Spinal cord (tissue), 10 donors: ENCODE measurements around the gene LRRK2. TPM values are rescaled to one million over a fixed set of nuclear protein-coding genes. Genes with fewer than 3 reads are reported as not detected.
"Not testable (repeated sequence)": the region's sequence is repeated elsewhere in the genome, so short reads cannot be mapped to it uniquely, and the experiment has no call there.

Experiments used
- DNase-seq, 6 donors: peaks; one replicate each; pipeline versions ENCODE4 v3.0.0 to v3.0.0-alpha.2; 2013 to 2015; ENCODE audit warnings: low spot score in 6 of 6, low read depth in 4 of 6
- H3K27ac ChIP-seq: one replicate; pipeline ENCODE4 v1.5.1; 2013; ENCODE audit warnings: low read depth, low read length, control low read depth
- H3K27me3 ChIP-seq: one replicate; pipeline ENCODE4 v1.6.1; 2013; ENCODE audit warnings: low read length; ENCODE audit not compliant: control insufficient read depth, insufficient read depth
- H3K36me3 ChIP-seq: one replicate; pipeline ENCODE4 v1.6.1; 2013; ENCODE audit warnings: low read length; ENCODE audit not compliant: control insufficient read depth, insufficient read depth
- H3K4me1 ChIP-seq: one replicate; pipeline ENCODE4 v1.6.1; 2013; ENCODE audit warnings: low read length; ENCODE audit not compliant: control insufficient read depth, insufficient read depth
- H3K4me3 ChIP-seq: one replicate; pipeline ENCODE4 v1.5.1; 2013; ENCODE audit warnings: low read depth, low read length, control low read depth
- H3K9me3 ChIP-seq: one replicate; pipeline ENCODE4 v1.6.1; 2013; ENCODE audit warnings: low read length; ENCODE audit not compliant: control insufficient read depth, insufficient read depth
- WGBS: methylation state at CpG from one replicate; pipeline ENCODE4 v1.1.5; 2013; ENCODE audit warnings: missing lambda C conversion rate; ENCODE audit not compliant: insufficient coverage; 5-methylcytosine and 5-hydroxymethylcytosine counted together
- polyA plus RNA-seq, 2 donors: library from polyadenylated mRNA; unstranded; fragments of 120-200 nt; gene quantifications; one replicate each; pipeline ENCODE4 v1.2.1, GENCODE V29; 2013; ENCODE audit not compliant: insufficient read length in 2 of 2
- total RNA-seq, 2 donors: library from RNA; depleted of rRNA in 1 of 2; stranded (reverse); fragments of 120-200 nt in 1 of 2; fragments of >200 nt in 1 of 2; gene quantifications; one replicate each; pipeline versions ENCODE4 v1.2.3 to v1.2.4, GENCODE V29; 2013 to 2014
- donor health status: healthy.

LRRK2 gene
- total and polyA plus RNA-seq, 4 donors = 18.6 to 43.5 (median 28.2) TPM

DNA sequence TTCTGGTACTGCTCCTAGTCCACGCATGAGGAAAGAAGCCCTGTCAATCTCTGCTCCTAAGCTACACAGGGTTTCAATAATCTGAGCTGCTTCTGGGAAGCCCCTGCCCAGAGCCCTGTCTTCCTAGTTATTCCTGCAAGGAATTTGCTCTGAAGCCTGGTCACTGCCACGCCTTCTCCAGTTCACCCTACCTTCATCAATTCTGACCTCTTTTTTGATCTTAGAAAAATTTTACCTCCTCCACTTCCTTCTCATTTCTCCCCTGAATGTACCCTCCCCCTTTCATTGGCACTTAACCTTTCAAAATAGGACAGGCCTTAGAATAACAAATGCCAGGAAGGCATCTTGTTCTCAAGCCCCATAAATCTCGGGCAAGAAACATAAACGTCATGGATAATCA lies 14.9 kb upstream of the LRRK2 start:
- Histone ChIP-seq H3K9me3 (peaks cover 5% of the 10 kb centered on the region), H3K36me3 (no peaks in the 10 kb centered on the region), H3K27me3 (no peaks in the 10 kb centered on the region), H3K27ac (no peak overlapping the region), H3K4me3 (no peak overlapping the region), H3K4me1 (no peaks in the 10 kb centered on the region)
- 92% methylated on average over 2 of the region's 4 CpGs for WGBS
- no peak for DNase-seq

DNA sequence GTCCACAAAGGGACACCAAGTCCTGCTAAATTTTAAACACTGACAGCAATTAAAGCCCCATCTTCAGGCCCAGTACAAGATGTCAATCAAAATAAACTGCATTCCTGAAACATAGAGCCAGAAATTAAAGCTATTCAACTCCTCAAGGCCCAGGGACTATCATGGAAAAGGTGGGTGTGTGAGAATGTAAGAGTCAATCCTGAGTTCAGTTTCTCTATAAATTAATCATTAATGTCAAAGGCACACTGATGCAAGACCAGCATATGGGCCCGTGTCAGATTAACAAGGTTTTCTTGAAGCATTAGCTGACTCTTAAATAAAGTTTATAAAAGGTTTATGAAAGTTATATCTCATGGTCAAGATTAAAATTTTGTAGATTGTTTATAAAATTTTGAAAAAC lies 13.6 kb upstream of the LRRK2 start:
- not testable (repeated sequence) for H3K9me3 ChIP-seq, H3K36me3 ChIP-seq, H3K27me3 ChIP-seq, H3K4me3 ChIP-seq, H3K4me1 ChIP-seq, H3K27ac ChIP-seq, DNase-seq
- WGBS = no CpG with 5 or more reads among the region's 1 CpG

DNA sequence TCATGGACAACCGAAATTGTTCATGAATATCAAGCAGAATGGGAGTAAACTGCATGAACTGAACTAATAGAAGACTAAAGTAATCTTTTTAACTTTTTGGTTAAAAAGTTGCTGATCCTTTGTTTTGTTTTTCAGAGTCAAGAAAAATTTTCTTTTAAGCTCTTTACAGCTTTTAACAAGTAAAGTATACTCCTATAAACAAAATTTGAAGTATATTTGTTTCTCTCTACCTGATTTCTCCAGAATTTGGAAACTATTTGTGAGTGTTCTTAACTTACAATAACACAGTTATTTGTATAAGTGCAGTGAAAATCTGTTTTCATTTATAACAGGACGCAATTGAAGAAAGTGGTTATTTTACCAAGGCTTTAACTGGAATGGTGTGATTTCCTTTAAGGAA lies 12.2 kb upstream of the LRRK2 start:
- WGBS = 100% methylated on average over 1 of the region's 2 CpGs
- DNase-seq = no peak

DNA sequence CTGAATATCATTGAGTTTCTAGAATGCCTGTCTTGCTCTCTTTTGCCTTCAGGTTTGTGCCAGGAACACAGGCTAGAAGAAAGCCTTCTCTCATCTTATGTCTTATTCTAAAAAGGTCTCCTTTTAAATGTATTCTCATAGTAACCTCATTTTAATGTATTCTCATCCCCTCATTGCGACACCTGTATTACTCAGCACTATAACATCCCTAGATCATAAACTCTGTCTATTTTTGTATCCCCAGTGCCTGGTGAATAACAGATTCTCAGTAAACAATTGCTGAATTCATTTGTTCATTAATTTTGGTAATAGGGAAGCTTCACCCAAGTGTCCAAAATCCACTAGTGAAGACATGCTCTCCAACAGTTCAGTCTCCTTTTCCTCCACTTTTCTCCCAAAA lies 8.8 kb upstream of the LRRK2 start:
- no CpG with 5 or more reads among the region's 1 CpG for WGBS
- no peak overlapping the region for H3K4me3 ChIP-seq
- no peaks in the 10 kb centered on the region for H3K4me1 ChIP-seq
- peaks cover 5% of the 10 kb centered on the region for H3K9me3 ChIP-seq
- no peaks in the 10 kb centered on the region for H3K36me3 ChIP-seq
- DNase-seq = no peak
- H3K27me3 ChIP-seq = no peaks in the 10 kb centered on the region
- H3K27ac ChIP-seq = no peak overlapping the region

More for the DNA sequence above, 12.2 kb upstream of the LRRK2 start:
- Histone ChIP-seq H3K4me3 (no peak overlapping the region), H3K27me3 (no peaks in the 10 kb centered on the region), H3K4me1 (no peaks in the 10 kb centered on the region), H3K9me3 (peaks cover 5% of the 10 kb centered on the region), H3K27ac (no peak overlapping the region), H3K36me3 (no peaks in the 10 kb centered on the region)

DNA sequence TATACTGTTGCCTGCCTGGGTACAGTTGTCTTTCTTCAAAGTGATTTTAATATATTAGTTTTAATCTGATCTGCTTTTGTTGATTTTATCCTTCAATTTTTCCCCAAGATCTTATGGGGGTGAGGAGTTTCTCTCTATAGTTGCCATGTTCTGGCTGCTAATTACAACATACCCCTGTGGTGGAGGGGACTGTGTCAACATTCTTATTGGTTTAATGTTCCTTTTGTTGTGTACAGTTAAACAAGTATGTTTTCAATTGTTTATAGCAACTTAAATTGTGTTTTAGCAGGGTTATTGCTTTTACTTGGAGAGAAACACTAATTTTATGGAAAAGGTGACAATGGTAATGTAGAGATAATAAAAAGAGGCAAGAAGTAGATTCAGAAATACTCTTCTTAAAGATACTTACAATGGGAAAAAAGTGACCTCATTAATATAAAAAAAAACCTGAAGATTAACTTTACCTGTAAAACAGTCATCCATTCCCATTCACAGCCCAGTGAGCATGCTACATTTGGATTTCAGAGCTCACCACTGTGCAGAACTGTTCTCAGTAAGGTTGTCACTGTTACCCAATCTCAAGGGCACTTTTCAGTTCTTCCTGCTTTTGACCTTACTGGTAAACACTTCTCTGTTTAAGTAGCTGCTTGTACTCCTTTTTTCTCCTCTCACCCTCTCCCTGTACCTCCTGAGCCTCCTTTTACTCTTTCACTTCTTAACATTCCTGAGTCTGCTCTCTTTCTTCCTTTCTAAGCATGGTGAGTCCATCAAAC lies 8.1 kb upstream of the LRRK2 start:
- DNase-seq = no peak
- H3K27ac ChIP-seq = no peak overlapping the region
- H3K27me3 ChIP-seq = no peaks in the 10 kb centered on the region
- H3K4me1 ChIP-seq = no peaks in the 10 kb centered on the region
- H3K36me3 ChIP-seq = no peaks in the 10 kb centered on the region
- peaks cover 5% of the 10 kb centered on the region for H3K9me3 ChIP-seq
- no peak overlapping the region for H3K4me3 ChIP-seq

DNA sequence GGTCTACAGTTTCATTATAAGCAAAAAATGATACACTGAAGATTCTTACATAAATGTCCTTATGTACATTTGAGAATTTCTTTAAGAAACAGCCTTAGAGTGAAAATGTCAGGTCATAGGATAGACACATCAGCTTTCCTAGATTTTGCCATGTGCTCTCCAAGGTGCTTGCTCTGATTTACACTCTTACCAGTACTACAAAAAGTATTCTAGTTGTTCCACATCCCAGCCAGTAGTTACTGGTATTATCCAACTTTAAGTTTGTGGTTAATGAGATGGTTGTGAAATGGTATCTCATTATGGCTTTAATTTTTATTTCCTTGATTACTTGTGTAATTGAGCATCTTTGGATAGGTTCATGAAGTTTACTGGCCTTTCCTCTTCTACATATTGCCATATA lies 5.0 kb upstream of the LRRK2 start:
- no peaks in the 10 kb centered on the region for H3K4me1 ChIP-seq
- no peaks in the 10 kb centered on the region for H3K9me3 ChIP-seq
- H3K27me3 ChIP-seq = no peaks in the 10 kb centered on the region
- no peak overlapping the region for H3K4me3 ChIP-seq
- no peak for DNase-seq
- H3K27ac ChIP-seq = no peak overlapping the region
- H3K36me3 ChIP-seq = no peaks in the 10 kb centered on the region

DNA sequence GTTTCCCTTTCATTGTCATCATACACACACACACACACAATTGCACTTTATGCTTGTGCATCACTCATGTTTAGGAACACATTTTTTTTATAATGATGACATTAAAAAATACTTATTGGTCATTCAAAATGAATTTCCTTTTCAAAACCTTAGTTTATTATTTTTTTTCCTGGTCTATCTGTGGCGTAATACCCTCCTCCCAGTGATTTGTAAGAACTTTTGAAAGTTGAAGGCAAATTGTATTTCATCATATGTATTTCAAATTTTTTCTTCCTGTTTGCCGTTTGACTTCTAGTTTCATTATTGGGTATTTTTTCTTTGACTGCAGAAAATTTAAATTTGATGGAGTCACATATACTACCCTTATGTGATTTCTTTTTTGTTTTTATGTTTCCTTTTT lies 2.5 kb upstream of the LRRK2 start:
- Histone ChIP-seq H3K4me1 (no peaks in the 10 kb centered on the region), H3K4me3 (no peak overlapping the region), H3K36me3 (no peaks in the 10 kb centered on the region), H3K27ac (no peak overlapping the region), H3K9me3 (no peaks in the 10 kb centered on the region), H3K27me3 (no peaks in the 10 kb centered on the region)
- no CpG with 5 or more reads among the region's 2 CpGs for WGBS
- no peak for DNase-seq

DNA sequence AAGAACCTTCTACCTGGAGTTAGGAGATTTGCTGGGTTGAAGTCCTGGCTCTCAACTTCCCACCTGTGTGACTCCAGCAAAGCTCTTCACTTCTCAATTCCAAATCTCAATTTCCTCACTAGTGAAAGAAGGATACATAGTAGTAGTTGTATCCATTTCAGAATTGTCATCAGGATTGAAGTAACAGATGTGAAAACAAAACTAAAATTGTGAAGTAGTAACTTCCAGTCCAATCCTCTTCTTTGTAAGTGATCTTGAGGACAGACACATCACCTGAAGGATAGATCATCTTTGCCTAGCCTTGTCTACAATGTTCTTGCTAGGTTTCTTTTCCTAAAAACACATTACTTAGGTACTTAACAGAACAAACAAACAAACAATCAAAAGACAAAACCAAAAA lies 1.2 kb upstream of the LRRK2 start:
- Histone ChIP-seq H3K9me3 (no peaks in the 10 kb centered on the region), H3K27ac (no peak overlapping the region), H3K4me3 (peak overlapping the region; percentile 65), H3K27me3 (no peaks in the 10 kb centered on the region), H3K36me3 (no peaks in the 10 kb centered on the region), H3K4me1 (no peaks in the 10 kb centered on the region)
- no peak for DNase-seq

DNA sequence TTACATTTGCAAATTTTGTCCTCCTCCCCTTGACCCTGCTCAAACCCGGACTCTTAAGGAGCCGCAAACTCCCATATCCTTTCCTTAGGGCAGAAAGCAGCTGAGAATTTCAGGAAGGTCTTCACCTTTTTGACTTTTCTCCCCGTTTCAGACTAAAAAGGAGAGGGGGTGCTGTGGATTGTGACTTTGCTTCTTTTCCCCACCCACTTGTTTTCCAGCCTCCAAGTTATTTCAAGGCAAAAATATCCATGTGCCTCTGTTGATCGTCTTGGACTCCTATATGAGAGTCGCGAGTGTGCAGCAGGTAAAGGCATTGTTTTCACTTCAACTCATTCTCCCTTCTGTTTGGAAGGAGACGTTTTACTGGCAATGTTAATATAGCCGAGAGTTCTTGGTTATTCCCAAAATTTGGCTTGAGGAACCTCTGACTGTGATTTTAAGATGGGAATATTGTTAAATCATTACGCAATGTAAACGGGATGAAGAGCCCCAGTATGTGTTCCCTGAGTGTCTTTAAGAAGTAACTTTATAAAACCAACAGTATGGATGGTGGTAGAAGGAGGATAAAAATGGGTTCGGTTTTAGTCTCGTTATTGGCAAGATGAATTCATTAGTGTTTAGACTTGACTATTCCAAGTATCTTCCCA lies 663 bp downstream of the LRRK2 start:
- H3K4me1 ChIP-seq = no peaks in the 10 kb centered on the region
- peak overlapping the region; percentile 38 for H3K27ac ChIP-seq
- no peaks in the 10 kb centered on the region for H3K27me3 ChIP-seq
- H3K36me3 ChIP-seq = no peaks in the 10 kb centered on the region
- H3K9me3 ChIP-seq = no peaks in the 10 kb centered on the region
- peak overlapping the region; percentile 65 for H3K4me3 ChIP-seq
- DNase-seq = peak in 1 of 6 donors; percentile 28
- 67% methylated on average over 3 of the region's 12 CpGs for WGBS

DNA sequence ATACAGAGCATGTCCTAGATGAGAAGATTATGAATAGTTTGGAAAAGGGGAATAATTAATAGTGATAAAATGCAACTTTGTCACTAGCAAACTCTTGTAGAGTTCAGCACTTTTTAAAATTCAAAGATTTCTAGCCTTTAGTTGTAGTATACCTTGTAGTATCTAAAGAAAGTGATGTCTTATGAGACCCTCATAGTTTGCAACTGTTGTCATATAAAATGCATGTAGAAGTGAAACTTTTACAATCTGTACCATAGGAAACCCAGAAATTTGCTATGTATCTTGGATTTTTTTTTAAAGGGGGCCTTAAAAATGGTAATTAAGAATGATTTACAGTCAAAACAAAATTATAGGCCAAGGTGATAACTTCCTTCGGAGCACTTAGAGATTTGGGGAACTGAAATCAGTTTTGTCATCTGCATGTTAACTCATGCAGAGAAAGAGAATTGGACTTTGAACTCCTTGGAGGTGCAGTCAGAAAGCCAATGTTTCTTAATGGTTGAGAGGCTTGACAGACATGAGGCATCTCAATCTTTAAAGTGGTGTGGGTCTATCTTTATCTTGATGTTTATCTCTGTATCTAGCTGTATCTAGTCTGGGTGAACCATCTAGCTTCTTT lies 1.3 kb downstream of the LRRK2 start:
- no CpG with 5 or more reads among the region's 1 CpG for WGBS

More for the DNA sequence above, 1.3 kb downstream of the LRRK2 start:
- no peaks in the 10 kb centered on the region for H3K27me3 ChIP-seq
- no peaks in the 10 kb centered on the region for H3K4me1 ChIP-seq
- H3K36me3 ChIP-seq = no peaks in the 10 kb centered on the region
- H3K27ac ChIP-seq = no peak overlapping the region
- no peak overlapping the region for H3K4me3 ChIP-seq
- DNase-seq = no peak
- no peaks in the 10 kb centered on the region for H3K9me3 ChIP-seq
